ENCODE data around the gene GAPDH.

GRCh38 chr12:6538420-6539313 is 4.3 kb downstream of the GAPDH start:
- TF ChIP-seq CTCF (IDR thresholded peaks at IDR 0.05; ENCODE audit: insufficient read depth, low read depth, low read length) (no peak), EZH2 (IDR thresholded peaks at IDR 0.05; ENCODE audit: insufficient read depth, low read length) (no peak)

Data from astrocyte (in vitro differentiated cells and primary cell).